H9 (cell line): Measurements from ENCODE around the gene RC3H1. TPM values are rescaled to one million over a fixed set of nuclear protein-coding genes. Genes with fewer than 3 reads are reported as not detected.

Experiments used
- DNase-seq: peaks from one replicate; pipeline ENCODE4 v3.0.0-alpha.2; 2017
- H2AFZ ChIP-seq: one replicate; pipeline ENCODE4 v1.6.1; 2013; ENCODE audit warnings: mild to moderate bottlenecking, low read length, control low read depth, moderate library complexity
- H2AK5ac ChIP-seq: 2 replicates; pipeline ENCODE4 v1.6.1; 2013; ENCODE audit warnings: low read length, control low read depth, mixed read lengths; ENCODE audit not compliant: insufficient read length
- H2BK120ac ChIP-seq: one replicate; pipeline ENCODE4 v1.6.1; 2013; ENCODE audit warnings: low read depth, mild to moderate bottlenecking, low read length, control low read depth, inconsistent platforms; ENCODE audit not compliant: poor library complexity, severe bottlenecking
- H2BK12ac ChIP-seq: 2 replicates; pipeline ENCODE4 v1.6.1; 2013; ENCODE audit warnings: low read length, control low read depth, mixed read lengths, low read depth; ENCODE audit not compliant: insufficient read length
- H2BK15ac ChIP-seq: 2 replicates; pipeline ENCODE4 v1.6.1; 2013; ENCODE audit warnings: low read depth, low read length, control low read depth
- H2BK20ac ChIP-seq: one replicate; pipeline ENCODE4 v1.6.1; 2013; ENCODE audit warnings: low read depth, mild to moderate bottlenecking, low read length, control low read depth, inconsistent platforms; ENCODE audit not compliant: poor library complexity, severe bottlenecking
- H2BK5ac ChIP-seq: 2 replicates; pipeline ENCODE4 v1.6.1; 2013; ENCODE audit warnings: low read length, control low read depth, mixed read lengths; ENCODE audit not compliant: insufficient read length
- H3K14ac ChIP-seq: 2 replicates; pipeline ENCODE4 v1.6.1; 2013; ENCODE audit warnings: low read length, control low read depth; ENCODE audit not compliant: insufficient read depth
- H3K18ac ChIP-seq: 2 replicates; pipeline ENCODE4 v1.6.1; 2013; ENCODE audit warnings: low read depth, mild to moderate bottlenecking, mixed read lengths, low read length, control low read depth; ENCODE audit not compliant: insufficient read length
- H3K23ac ChIP-seq: 2 replicates; pipeline ENCODE4 v1.6.1; 2013; ENCODE audit warnings: low read length, control low read depth, mixed read lengths, low read depth; ENCODE audit not compliant: insufficient read length
- H3K23me2 ChIP-seq: 2 replicates; pipeline ENCODE4 v1.6.1; 2013; ENCODE audit warnings: low read depth, mild to moderate bottlenecking, mixed read lengths, low read length, control low read depth; ENCODE audit not compliant: insufficient read length, poor library complexity, severe bottlenecking
- H3K27ac ChIP-seq: 2 replicates; pipeline ENCODE4 v1.5.1; 2013; ENCODE audit warnings: low read length, control low read depth, mixed read lengths, low read depth; ENCODE audit not compliant: insufficient read length
- H3K27me3 ChIP-seq: 2 replicates; pipeline ENCODE4 v1.6.1; 2013; ENCODE audit warnings: low read length, control low read depth, inconsistent platforms; ENCODE audit not compliant: insufficient read depth
- H3K4ac ChIP-seq: 2 replicates; pipeline ENCODE4 v1.6.1; 2013; ENCODE audit warnings: low read depth, mild to moderate bottlenecking, control low read depth, inconsistent platforms, low read length, moderate library complexity
- H3K4me1 ChIP-seq: 2 replicates; pipeline ENCODE4 v1.6.1; 2013; ENCODE audit warnings: low read length, control low read depth, inconsistent platforms; ENCODE audit not compliant: insufficient read depth
- H3K4me2 ChIP-seq: 2 replicates; pipeline ENCODE4 v1.6.1; 2013; ENCODE audit warnings: low read length, control low read depth, mixed read lengths; ENCODE audit not compliant: insufficient read length, insufficient read depth
- H3K56ac ChIP-seq: 2 replicates; pipeline ENCODE4 v1.6.1; 2013; ENCODE audit warnings: low read depth, mild to moderate bottlenecking, mixed read lengths, low read length, control low read depth; ENCODE audit not compliant: insufficient read length
- H3K79me1 ChIP-seq: 2 replicates; pipeline ENCODE4 v1.6.1; 2013; ENCODE audit warnings: low read depth, mild to moderate bottlenecking, moderate library complexity, low read length, control low read depth, inconsistent platforms; ENCODE audit not compliant: insufficient read depth, poor library complexity, severe bottlenecking
- H3K79me2 ChIP-seq: 2 replicates; pipeline ENCODE4 v1.6.1; 2013; ENCODE audit warnings: low read length, control low read depth, inconsistent platforms; ENCODE audit not compliant: insufficient read depth
- H3K9ac ChIP-seq: 2 replicates; pipeline ENCODE4 v1.6.1; 2013; ENCODE audit warnings: low read length, control low read depth, mixed read lengths; ENCODE audit not compliant: insufficient read length; ENCODE audit errors: extremely low read depth
- H3K9me3 ChIP-seq: one replicate; pipeline ENCODE4 v1.6.1; 2013; ENCODE audit warnings: low read depth, low read length, inconsistent platforms; ENCODE audit not compliant: control insufficient read depth
- H3T11ph ChIP-seq: one replicate; pipeline ENCODE4 v1.6.1; 2013; ENCODE audit warnings: mild to moderate bottlenecking, low read length, control low read depth, inconsistent platforms
- H4K20me1 ChIP-seq: one replicate; pipeline ENCODE4 v1.6.1; 2013; ENCODE audit not compliant: control insufficient read depth, insufficient read length, insufficient read depth
- H4K5ac ChIP-seq: 2 replicates; pipeline ENCODE4 v1.6.1; 2013; ENCODE audit warnings: low read depth, mild to moderate bottlenecking, mixed read lengths, low read length, control low read depth; ENCODE audit not compliant: insufficient read length
- H4K8ac ChIP-seq: replicated peaks from 2 replicates; pipeline ENCODE4 v1.6.1; 2013; ENCODE audit warnings: low read length, control low read depth, mixed read lengths, low read depth; ENCODE audit not compliant: insufficient read length
- H4K91ac ChIP-seq: 2 replicates; pipeline ENCODE4 v1.6.1; 2013; ENCODE audit warnings: low read depth, mild to moderate bottlenecking, moderate library complexity, mixed read lengths, low read length, control low read depth; ENCODE audit not compliant: insufficient read length
- H3K27ac Mint-ChIP-seq, 3 experiments: 2 replicates in 2 of 3; 3 replicates in 1 of 3; pipeline ENCODE4 v1.8.0; 2020 to 2021; ENCODE audit warnings: mixed read lengths in 3 of 3, mild to moderate bottlenecking in 1 of 3, moderate library complexity in 1 of 3
- H3K27me3 Mint-ChIP-seq: 2 replicates; pipeline ENCODE4 v1.8.0; 2021; ENCODE audit warnings: low read depth, mild to moderate bottlenecking, moderate library complexity, mixed read lengths
- H3K36me3 Mint-ChIP-seq, 3 experiments: 2 replicates in 2 of 3; 3 replicates in 1 of 3; pipeline ENCODE4 v1.8.0; 2020 to 2021; ENCODE audit warnings: low read depth in 3 of 3, mixed read lengths in 3 of 3; ENCODE audit not compliant: insufficient read depth in 1 of 3
- H3K4me1 Mint-ChIP-seq, 2 experiments: 2 replicates each; pipeline ENCODE4 v1.8.0; 2020; ENCODE audit warnings: mixed read lengths in 2 of 2
- H3K4me3 Mint-ChIP-seq, 2 experiments: 2 replicates in 1 of 2; 3 replicates in 1 of 2; pipeline ENCODE4 v1.8.0; 2020 to 2021; ENCODE audit warnings: mild to moderate bottlenecking in 2 of 2, mixed read lengths in 2 of 2, moderate library complexity in 1 of 2
- H3K9me3 Mint-ChIP-seq, 2 experiments: 2 replicates in 1 of 2; 3 replicates in 1 of 2; pipeline ENCODE4 v1.8.0; 2020; ENCODE audit warnings: mild to moderate bottlenecking in 2 of 2, mixed read lengths in 2 of 2, moderate library complexity in 1 of 2
- CTCF ChIP-seq: fragments of 200-600 bp; sonication (generic); conservative IDR thresholded peaks from 3 replicates; pipeline ENCODE4 v1.8.0; 2021; ENCODE audit warnings: antibody characterized with exemption, mild to moderate bottlenecking
- total RNA-seq: library from RNA; stranded (reverse); gene quantifications from 2 replicates; pipeline ENCODE4 v1.2.1, GENCODE V29; 2021

RC3H1 gene
- total RNA-seq, 1 experiment from 2014 or later, result 36.1 TPM

GRCh38 chr1:174007851-174008250 lies 14.3 kb downstream of the RC3H1 start:
- H2AK5ac ChIP-seq, result no peak overlapping the region
- no peak overlapping the region for H3K4ac ChIP-seq
- no peaks in the 10 kb centered on the region for H3K23me2 ChIP-seq
- Mint-ChIP-seq H3K4me3 (no peak overlapping the region), H3K4me1 (peaks cover 0 to 2% of the 10 kb centered on the region in 2 experiments; a peak in 1 of 4 replicates), H3K27ac (no peak overlapping the region), H3K27me3 (no peaks in the 10 kb centered on the region), H3K36me3 (peaks cover 10 to 38% (median 12%) of the 10 kb centered on the region in 3 experiments; a peak in 6 of 7 replicates), H3K9me3 (no peaks in the 10 kb centered on the region)
- H4K20me1 ChIP-seq, result no peaks in the 10 kb centered on the region
- H2AFZ ChIP-seq, result no peak overlapping the region
- no peak overlapping the region for H2BK12ac ChIP-seq
- H3K27ac ChIP-seq, result no peak overlapping the region
- no peaks in the 10 kb centered on the region for H3K9me3 ChIP-seq
- H3K14ac ChIP-seq, result no peak overlapping the region
- H3K9ac ChIP-seq, result no peak overlapping the region
- H2BK20ac ChIP-seq, result no peak overlapping the region
- H2BK15ac ChIP-seq, result no peak overlapping the region
- no peak overlapping the region for H3K4me2 ChIP-seq
- no peak overlapping the region for H3T11ph ChIP-seq
- no peak overlapping the region for H4K8ac ChIP-seq
- H2BK120ac ChIP-seq, result no peak overlapping the region
- H2BK5ac ChIP-seq, result no peak overlapping the region
- no peak overlapping the region for H3K18ac ChIP-seq
- H3K79me1 ChIP-seq, result peaks cover 11% of the 10 kb centered on the region
- no peak overlapping the region for H3K56ac ChIP-seq
- no peaks in the 10 kb centered on the region for H3K4me1 ChIP-seq
- peaks cover 5% of the 10 kb centered on the region; the same call in 1 of the 2 replicates for H3K79me2 ChIP-seq
- DNase-seq, result no peak
- H4K5ac ChIP-seq, result no peak overlapping the region
- no peak for TF ChIP-seq CTCF
- no peak overlapping the region for H4K91ac ChIP-seq
- H3K23ac ChIP-seq, result no peak overlapping the region
- no peaks in the 10 kb centered on the region for H3K27me3 ChIP-seq
